ENCODE data around the gene TOMM20.
A peak's percentile ranks its signal among the peaks of the same experiment; 100 is the strongest.
"Not testable (repeated sequence)": the region's sequence is repeated elsewhere in the genome, so short reads cannot be mapped to it uniquely, and the experiment has no call there.

TOMM20 gene

DNA sequence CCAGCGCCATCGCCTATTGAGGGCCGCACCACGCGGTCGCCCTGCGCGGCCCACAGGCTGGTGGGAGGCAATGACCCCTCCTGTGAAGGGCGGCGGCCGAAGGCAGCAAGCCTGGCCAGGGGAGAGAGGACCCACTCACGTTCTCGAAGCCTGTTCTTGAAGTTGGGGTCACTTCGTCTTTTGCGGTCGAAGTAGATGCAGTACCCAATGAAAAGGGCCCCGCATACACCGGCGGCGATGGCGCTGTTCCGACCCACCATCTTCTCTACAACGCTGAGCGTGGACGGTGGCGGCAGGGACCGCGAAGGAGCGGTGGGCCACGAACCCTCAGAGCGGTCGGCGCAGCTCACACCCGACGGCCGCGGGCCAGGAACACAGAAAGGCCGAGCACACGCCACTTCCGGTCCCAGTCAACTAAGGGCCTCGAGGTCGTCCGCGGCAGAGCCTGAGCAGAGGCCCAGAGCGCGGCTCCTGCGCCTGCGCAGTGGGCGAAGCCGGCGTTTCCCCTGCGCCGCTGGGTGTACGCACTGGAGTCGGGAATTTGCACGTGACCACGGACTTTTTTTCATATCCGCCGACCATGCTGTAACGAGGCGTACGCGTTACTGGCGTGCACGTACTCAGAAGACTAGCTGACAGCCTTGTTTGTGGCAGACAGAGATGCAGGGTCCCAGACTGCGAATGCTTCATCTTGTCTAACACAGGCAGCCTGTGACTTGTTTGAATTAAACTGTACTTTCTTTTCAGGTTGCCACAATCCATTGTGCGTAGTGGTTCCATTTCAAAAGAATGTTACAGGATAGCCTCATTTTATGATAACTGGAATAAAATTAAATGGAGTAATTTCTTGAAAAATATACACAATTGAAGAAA, at the start of gene TOMM20:
TSS of gene TOMM20 (minus strand) at position 382 of the 873 bp plus-strand sequence. CDS start at position 260, 122 bp downstream.
- DNase-seq (ENCODE audit: low spot score) = peak; percentile 98

DNA sequence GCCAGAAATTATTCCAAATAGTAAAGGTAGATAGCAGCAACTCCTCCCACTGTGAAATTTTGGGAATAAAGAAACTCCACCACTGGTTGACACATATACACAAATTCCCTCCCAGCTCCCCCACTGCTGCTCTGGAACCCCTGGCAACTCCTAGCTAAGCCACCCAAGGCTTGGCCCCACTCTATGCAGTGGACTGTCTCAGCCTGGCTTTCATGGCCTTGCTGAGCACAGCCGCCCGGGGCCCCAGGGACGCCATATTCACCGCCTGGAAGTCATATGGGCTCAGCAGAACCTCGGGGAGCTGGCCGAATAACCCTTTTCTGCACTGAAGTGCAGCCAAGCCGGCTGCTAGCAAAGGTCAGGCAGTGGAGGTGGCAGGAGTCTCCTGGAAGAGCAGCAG, 47.8 kb upstream of the TOMM20 start:
- no peak for DNase-seq (ENCODE audit: low spot score)

DNA sequence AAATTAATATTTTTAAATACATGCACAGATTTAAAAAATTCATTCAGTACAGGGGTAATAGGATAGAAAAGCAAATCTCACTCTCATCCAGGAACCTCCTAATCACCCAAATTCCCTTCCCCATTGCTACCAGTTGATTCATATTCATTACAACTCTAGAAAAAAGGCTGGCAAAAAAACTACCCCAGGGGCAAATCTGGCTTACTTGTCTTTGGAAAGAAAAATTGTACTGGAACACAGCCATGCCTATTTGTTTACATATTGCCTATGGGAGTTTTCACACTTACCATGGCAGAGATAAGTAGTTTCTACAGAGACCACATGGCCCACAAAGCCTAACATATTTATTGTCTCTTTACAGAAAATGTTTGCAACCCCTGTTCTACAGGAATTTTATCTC, 41.3 kb upstream of the TOMM20 start:
- no peak for DNase-seq (ENCODE audit: low spot score)

DNA sequence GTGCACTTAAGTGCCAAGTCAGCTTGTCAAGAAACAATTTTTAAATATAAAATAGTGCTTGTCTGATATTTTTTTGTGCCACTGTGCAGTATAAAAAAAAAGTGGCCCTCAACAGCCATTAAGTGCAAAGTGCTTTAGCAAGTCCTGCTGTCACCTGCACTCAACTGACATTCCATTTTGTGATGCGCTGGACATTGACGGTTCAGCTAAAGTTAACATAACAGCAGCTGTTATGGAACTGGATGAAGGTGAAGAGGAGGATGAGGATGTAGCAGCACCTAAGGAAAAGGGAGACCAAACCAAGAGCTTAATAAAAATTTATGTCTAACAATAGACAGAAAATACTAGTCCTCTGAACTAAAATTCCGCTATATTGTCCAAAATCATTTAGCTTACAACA, 39.7 kb upstream of the TOMM20 start:
- DNase-seq (ENCODE audit: low spot score) = no peak

- no peak for DNase-seq (ENCODE audit: low spot score)
Observed at GRCh38 chr1:235161685-235162327, 33.2 kb upstream of the TOMM20 start.

DNA sequence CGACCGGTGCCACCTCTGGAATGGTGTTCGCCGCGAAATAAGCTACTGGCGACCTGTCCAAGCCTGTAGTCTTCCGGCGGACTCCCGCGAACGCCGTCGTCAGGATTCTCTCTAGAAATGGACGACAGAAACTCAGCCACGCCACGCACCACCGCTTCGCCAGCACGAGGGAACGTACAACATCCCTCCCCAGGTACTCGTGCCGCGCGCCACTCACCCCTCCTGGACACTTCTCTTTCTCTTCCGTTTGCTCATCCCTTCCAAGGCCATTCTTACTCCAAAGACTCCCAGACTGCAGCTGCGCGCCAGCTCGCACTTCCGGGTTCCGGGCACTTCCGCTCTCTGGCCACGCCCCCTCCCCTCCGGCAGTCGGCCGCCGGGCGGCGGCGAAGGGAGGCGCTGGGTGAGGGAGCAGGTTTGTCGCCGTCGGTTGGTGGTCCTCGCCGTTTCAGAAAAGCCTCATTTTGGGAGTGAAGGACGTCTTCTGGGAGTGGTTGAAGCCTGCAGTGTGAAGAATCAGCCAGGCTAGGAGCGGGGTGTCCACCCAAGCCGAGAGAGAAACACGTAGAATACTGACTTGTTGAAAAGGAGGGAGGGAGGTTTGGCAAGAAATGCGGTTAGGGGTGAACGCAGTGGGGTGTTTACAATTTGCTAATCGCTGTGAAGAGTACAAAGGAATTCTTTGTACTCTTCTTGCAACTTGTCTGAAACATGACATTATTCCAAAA, 32.5 kb upstream of the TOMM20 start, which contains the start of gene RBM34:
TSS of gene RBM34 (minus strand) at position 294 of the 728 bp plus-strand sequence. CDS start at position 270, 24 bp downstream.
- DNase-seq (ENCODE audit: low spot score) = peak; percentile 93

DNA sequence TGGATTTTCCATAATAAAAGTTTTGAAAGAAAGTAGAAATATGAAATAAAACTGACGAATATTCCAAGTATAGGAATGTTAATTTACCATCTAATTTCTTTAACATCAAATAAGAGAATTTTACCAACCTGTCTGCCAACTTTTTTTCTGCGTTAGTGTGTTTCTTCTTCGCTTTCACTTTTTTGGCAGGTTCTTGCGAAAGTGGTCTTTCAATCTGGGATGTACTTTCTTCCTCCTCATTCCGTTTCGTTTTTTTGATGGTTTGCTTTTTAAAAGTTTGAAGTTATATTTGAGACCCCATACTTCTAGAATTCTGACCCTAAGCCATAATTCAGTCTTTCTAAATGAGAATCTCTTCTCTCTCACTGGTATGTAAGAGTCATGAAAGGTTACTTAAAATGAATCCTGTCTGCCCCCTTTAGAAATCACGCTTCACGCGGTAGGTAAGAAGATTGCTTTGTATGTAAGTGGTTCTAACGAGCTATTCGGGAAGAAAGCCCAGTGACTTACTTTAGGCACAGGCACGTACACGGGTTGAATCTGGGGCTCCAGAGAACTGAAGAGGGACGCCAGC, 31.8 kb upstream of the TOMM20 start:
- peak; percentile 57 for DNase-seq (ENCODE audit: low spot score)

DNA sequence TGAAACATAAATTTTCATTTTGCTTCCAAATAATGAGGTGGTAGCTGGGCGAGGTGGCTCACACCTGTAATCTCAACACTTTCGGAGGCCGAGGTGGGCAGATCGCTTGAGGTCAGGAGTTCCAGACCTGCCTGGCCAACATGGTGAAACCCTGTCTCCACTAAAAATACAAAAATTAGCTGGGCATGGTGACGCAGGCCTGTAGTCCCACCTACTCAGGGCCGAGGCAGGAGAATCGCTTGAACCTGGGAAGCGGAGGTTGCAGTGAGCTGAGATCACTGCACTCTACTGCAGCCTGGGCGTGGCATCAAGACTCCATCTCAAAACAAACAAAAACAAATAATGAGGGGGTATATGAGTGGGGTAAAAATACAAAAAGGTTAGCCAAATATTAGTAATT, 31.3 kb upstream of the TOMM20 start:
- DNase-seq (ENCODE audit: low spot score) = not testable (repeated sequence)

DNA sequence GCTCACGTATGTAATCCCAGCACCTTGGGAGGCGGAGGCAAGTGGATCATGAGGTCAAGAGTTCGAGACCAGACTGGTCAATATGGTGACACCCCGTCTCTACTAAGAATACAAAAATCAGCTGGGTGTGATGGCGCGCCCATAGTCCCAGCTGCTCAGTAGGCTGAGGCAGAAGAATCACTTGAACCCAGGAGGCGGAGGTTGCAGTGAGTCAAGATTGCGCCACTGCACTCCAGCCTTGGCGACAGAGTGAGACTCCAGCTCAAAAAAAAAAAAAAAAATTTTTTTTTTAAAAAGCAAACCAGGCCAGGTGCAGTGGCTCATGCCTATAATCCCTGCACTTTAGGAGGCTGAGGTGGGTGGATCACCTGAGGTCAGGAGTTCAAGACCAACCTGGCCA, 30.6 kb upstream of the TOMM20 start:
- not testable (repeated sequence) for DNase-seq (ENCODE audit: low spot score)

DNA sequence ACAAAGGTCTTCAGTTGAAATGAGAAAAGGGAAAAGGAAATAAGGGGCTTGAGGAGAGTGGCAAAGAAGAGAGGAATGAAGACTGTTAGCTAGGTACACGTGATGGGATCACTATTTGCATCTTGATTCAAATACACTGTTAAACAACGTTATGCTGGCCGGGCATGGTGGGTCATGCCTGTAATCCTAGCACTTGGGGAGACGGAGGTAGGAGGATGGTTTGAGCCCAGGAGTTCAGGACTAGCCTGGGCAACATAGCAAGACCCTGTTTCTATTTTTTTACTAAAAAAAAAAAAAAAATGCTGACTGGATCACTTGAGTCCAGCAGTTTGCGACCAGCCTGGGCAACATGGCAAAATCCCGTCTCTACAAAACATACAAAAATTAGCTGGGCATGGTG, 30.0 kb upstream of the TOMM20 start:
- DNase-seq (ENCODE audit: low spot score) = no peak

GRCh38 chr1:235157150-235157549, 28.5 kb upstream of the TOMM20 start:
- DNase-seq (ENCODE audit: low spot score) = no peak

DNA sequence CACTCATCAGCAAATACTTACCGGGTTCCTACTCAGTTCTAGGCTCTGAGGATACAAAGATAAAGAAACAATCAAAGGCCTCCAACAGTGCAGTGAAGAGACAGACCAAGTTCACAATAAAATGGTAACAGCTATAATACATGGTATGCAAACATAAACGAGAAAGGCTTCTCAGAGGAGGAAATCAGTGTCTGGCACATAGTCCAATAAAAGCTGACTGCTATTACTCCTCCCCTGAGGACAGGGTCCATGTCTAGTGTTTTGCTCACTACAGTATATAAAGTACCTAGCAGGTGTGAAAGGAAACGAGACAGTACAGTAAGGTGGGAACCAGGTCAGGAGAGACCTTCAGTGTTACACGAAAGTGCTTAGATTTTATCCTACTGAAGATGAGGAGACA, 28.1 kb upstream of the TOMM20 start:
- DNase-seq (ENCODE audit: low spot score) = no peak

DNA sequence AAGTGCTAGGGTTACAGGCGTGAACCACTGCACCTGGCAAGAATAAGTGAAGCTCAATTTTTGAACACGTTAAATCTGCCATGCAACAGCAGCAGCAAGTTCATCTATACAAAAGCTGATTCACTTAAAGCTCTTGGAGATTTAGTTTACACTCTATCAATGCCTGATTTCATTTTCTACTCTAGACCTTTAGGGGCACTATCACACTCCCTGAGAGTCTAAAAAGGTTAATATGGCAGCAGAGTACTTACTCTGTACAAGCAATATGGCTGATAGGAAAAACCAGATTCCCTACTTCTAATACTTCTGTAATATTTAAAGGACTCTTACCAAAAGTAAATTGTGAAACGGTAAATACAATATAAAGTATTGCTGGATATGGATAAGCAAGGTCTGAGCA, 27.6 kb upstream of the TOMM20 start:
- DNase-seq (ENCODE audit: low spot score) = no peak

GRCh38 chr1:235152235-235152634, 23.6 kb upstream of the TOMM20 start:
- DNase-seq (ENCODE audit: low spot score) = no peak

DNA sequence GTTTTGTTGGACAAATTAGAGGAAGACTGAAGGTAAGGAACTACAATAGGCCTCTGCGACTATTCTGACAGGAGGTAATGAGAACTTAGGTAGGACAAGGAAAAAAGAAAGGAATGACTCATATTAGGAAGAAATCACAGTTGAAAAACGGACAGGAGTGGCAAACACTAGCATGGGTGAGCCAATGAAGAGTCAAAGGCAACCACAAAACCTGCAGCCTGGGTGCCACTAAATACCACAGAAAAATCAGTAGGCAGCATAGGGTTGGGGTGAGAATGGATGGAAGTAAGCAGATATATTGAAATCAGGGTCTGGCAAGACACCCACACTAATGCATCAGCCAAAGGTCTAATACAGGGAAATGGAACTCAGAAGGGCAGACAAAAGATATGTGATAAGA, 22.4 kb upstream of the TOMM20 start:
- no peak for DNase-seq (ENCODE audit: low spot score)

DNA sequence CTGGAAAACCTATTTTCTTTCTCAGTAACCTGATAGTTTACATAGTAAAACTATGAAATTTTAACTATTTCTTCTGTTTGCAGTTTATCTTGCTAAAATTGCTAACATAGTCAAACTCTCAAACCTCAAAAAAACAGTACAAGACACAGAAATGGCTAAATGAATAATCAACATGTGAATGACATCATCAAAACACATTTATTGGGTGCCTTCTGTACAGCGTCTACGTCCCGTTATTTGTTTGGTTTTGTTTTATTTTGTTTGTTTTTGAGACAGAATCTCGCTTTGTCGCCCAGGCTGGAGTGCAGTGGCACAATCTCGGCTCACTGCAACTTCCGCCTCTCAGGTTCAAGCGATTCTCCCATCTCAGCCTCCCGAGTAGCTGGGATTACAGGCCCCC, 21.2 kb upstream of the TOMM20 start:
- DNase-seq (ENCODE audit: low spot score) = no peak

GRCh38 chr1:235147269-235147668, 18.6 kb upstream of the TOMM20 start:
- DNase-seq (ENCODE audit: low spot score) = no peak

GRCh38 chr1:235145639-235146038, 17.0 kb upstream of the TOMM20 start:
- no peak for DNase-seq (ENCODE audit: low spot score)

- DNase-seq (ENCODE audit: low spot score) = no peak
Observed at GRCh38 chr1:235142991-235143390, 14.4 kb upstream of the TOMM20 start.

DNA sequence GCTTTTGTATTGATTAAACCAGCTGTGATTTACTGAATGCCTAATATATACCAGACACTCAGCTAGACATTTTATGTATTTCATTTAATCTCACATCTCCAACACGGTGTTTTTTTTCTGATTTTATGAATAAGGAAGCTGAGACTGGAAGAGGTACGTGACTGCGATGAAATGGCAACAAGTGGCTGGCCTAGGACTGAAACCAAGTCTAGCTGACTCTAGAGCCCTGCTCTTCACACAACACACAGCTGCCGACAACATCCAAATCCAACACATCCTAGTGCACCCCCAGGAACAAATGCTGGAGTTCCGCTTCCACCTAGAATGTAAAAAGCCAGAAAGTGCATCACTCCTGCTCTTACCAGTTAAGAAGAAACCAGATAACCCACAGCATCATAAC, 10.7 kb upstream of the TOMM20 start:
- DNase-seq (ENCODE audit: low spot score) = no peak

DNA sequence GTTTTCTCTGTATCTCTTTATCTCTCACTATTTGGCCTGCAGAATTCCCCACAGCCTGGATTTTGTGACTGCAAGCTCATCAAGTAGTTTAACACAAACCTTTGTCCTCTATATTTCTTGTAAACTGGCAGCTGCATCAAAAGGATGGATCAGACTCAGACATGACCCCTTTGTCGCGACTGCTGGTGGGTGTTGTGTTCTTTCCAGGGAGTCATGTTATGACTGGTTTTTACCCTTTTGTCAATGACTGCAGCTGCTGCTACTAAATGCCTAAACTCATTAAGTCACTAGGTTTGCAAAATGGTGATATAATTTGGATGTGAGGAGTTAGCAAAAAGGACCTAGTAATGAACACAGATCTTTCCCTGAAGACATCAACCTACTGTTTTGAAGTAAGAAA, 10.2 kb upstream of the TOMM20 start:
- DNase-seq (ENCODE audit: low spot score) = no peak

DNA sequence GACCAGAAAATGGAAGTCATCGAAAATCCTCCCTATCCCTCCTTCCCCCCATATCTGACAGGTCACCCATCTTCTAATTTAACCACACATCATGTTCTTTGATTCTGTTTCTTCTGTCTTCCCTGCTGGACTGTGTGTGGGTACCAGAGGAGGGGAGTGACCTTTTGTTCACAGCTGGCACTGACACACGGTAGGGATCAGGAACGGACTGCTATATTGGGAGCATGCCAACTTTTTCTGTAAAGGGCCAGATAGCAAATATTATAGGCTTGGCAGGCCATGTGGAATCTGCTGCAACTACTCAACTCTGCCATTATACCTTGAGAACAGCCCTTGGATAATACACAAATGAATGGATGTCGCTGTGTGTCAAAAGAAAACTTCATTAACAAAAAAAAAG, 7.5 kb upstream of the TOMM20 start:
- no peak for DNase-seq (ENCODE audit: low spot score)

Measured in hematopoietic multipotent progenitor cell treated with erythropoietin and hydrocortisone succinate and interleukin-3 and kit ligand, for 15 days (in vitro differentiated cells).